Measurements from ENCODE around the gene UROC1.

DNA sequence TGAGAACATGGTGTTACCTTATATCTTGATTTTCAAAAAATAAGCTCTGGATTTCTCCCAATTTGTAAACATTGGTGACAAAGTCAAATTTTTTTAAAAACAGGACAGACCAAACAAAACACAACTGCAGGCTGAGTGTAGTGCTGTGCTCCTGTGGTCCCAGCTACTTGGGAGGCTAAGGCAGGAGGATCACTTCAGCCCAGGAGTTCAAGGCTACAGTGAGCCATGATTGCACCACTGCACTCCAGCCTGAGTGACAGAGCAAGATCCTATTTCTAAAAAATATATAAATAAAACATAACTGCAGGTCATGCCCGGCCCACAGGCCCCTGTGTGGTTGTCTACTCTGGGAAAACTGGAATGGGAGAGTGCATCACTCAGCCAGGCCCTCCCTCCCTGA lies 37.9 kb downstream of the UROC1 start:
- TF ChIP-seq NFIC (IDR thresholded peaks at IDR 0.05; ENCODE audit: low read length) (no peak), ZNF879 (CRISPR knock-in tag; IDR thresholded peaks at IDR 0.05) (no peak), RAD21 (CRISPR knock-in tag; IDR thresholded peaks at IDR 0.05) (no peak), ZSCAN20 (CRISPR knock-in tag; IDR thresholded peaks at IDR 0.05; ENCODE audit: borderline replicate concordance) (no peak), ZNF780A (CRISPR knock-in tag; IDR thresholded peaks at IDR 0.05) (no peak), IRF2 (CRISPR knock-in tag; IDR thresholded peaks at IDR 0.05) (no peak), EZH2 (conservative IDR thresholded peaks at IDR 0.05; ENCODE audit: low read depth, low read length) (no peak), ZNF562 (CRISPR knock-in tag; IDR thresholded peaks at IDR 0.05; ENCODE audit: borderline replicate concordance) (no peak), NR2C2 (CRISPR knock-in tag; IDR thresholded peaks at IDR 0.05; ENCODE audit: borderline replicate concordance) (no peak)
- TF ChIP-seq, protein P1, sequence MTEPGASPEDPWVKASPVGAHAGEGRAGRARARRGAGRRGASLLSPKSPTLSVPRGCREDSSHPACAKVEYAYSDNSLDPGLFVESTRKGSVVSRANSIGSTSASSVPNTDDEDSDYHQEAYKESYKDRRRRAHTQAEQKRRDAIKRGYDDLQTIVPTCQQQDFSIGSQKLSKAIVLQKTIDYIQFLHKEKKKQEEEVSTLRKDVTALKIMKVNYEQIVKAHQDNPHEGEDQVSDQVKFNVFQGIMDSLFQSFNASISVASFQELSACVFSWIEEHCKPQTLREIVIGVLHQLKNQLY (CRISPR knock-in tag; IDR thresholded peaks at IDR 0.05): no peak
